CD4-positive, alpha-beta T cell (primary cell): ENCODE results near the gene ELOVL1. TPM values are rescaled to one million over a fixed set of nuclear protein-coding genes. Genes with fewer than 3 reads are reported as not detected.

Source experiments
- ATAC-seq: fragments of 200-7000 bp; cut with Tn5 transposase; one replicate; pipeline ENCODE4 v1.10.0; 2022; ENCODE audit warnings: mild to moderate bottlenecking; ENCODE audit not compliant: poor library complexity
- CTCF ChIA-PET: fragments of 350-600 bp; sonication (Branson Sonifier 250); formaldehyde crosslinking; loops from one replicate; lab custom pipeline; 2021; ENCODE audit warnings: antibody characterized with exemption, inconsistent platforms; lab: Charles Lee
- POLR2A ChIA-PET: fragments of 350-600 bp; sonication (Branson Sonifier 250); formaldehyde crosslinking; loops from one replicate; lab custom pipeline; 2021; ENCODE audit warnings: antibody characterized with exemption, inconsistent platforms; lab: Charles Lee
- DNase-seq, 14 experiments: peaks; one replicate each; pipeline ENCODE4 v3.0.0-alpha.2; 2013 to 2020; ENCODE audit warnings: mixed read lengths in 2 of 14
- H3K27ac ChIP-seq, 2 donors: one replicate each; pipeline versions ENCODE4 v1.5.1 to v1.7.0; 2013; ENCODE audit warnings: low read length in 2 of 2, low read depth in 1 of 2, mild to moderate bottlenecking in 1 of 2
- H3K27me3 ChIP-seq, 2 experiments: 1 replicate in 1 of 2; 2 replicates in 1 of 2; pipeline versions ENCODE4 v1.6.1 to v1.7.0; 2013; ENCODE audit warnings: low read length in 2 of 2, control low read depth in 1 of 2, mild to moderate bottlenecking in 1 of 2, moderate library complexity in 1 of 2; ENCODE audit not compliant: insufficient read depth in 2 of 2, control insufficient read depth in 1 of 2
- H3K36me3 ChIP-seq: one replicate; pipeline ENCODE4 v1.6.1; 2013; ENCODE audit warnings: low read length, control low read depth; ENCODE audit not compliant: insufficient read depth
- H3K4me1 ChIP-seq: one replicate; pipeline ENCODE4 v1.6.1; 2013; ENCODE audit warnings: low read length, control low read depth; ENCODE audit not compliant: insufficient read depth
- H3K4me3 ChIP-seq: one replicate; pipeline ENCODE4 v1.5.1; 2013; ENCODE audit warnings: mild to moderate bottlenecking, low read length, moderate library complexity
- H3K9me3 ChIP-seq, 2 experiments: 1 replicate in 1 of 2; 2 replicates in 1 of 2; pipeline versions ENCODE4 v1.6.1 to v1.7.0; 2013; ENCODE audit warnings: low read length in 2 of 2, mild to moderate bottlenecking in 2 of 2, control low read depth in 1 of 2, moderate library complexity in 1 of 2; ENCODE audit not compliant: control insufficient read depth in 1 of 2, insufficient read depth in 1 of 2
- H3K27ac Mint-ChIP-seq: one replicate; pipeline ENCODE4 v1.8.0; 2020; ENCODE audit warnings: mixed read lengths
- H3K27me3 Mint-ChIP-seq: one replicate; pipeline ENCODE4 v1.8.0; 2021; ENCODE audit warnings: mixed read lengths
- H3K36me3 Mint-ChIP-seq: one replicate; pipeline ENCODE4 v1.8.0; 2021; ENCODE audit warnings: low read depth, mixed read lengths
- H3K4me1 Mint-ChIP-seq: one replicate; pipeline ENCODE4 v1.8.0; 2021; ENCODE audit warnings: low read depth, mixed read lengths
- H3K4me3 Mint-ChIP-seq: one replicate; pipeline ENCODE4 v1.8.0; 2020; ENCODE audit warnings: mild to moderate bottlenecking, mixed read lengths
- H3K9me3 Mint-ChIP-seq: one replicate; pipeline ENCODE4 v1.8.0; 2020; ENCODE audit warnings: mixed read lengths
- intact Hi-C, 2 experiments: fragments of 100-400 bp; cut with DNase I in 1 of 2; cut with micrococcal nuclease in 1 of 2; formaldehyde crosslinking; loops; one replicate each; pipeline versions ENCODE4 v1.15.1 to v1.9.0; 2023 to 2025; cut with DNase I, micrococcal nuclease
- total RNA-seq, 174 experiments: library from RNA in 2 of 174; stranded (reverse) in 2 of 174; gene quantifications; one replicate each; pipeline ENCODE4 v1.2.3 and lab custom pipeline; 2021 to 2026
- TF ChIP-seq, protein P1 (sequence below): fragments of 200-600 bp; IDR thresholded peaks from one replicate; pipeline ENCODE4 v1.8.0; 2022; ENCODE audit warnings: antibody characterized with exemption, mild to moderate bottlenecking

ELOVL1 gene
- total RNA-seq, 2 experiments from 2014 or later = 28.7 to 31.2 TPM

DNA sequence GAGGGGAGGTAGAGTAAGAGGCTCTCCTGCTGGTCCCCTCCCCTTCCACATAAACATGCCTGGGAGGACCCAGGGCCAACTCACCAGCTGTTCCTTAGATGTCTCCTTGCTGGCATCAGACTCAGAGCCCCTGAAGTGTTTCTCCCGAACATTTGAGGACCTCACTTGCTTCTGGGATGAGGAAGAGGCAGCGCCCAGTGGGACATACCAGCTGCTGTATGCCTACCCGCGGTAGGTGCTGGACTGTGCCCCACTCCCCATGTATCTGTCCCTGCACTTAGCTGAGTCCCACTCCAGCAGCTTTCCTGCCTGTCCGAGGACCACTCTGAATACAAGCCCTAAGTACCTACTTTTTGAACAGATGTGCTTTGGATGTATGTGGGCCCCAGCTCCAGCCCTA lies 29.8 kb downstream of the ELOVL1 start:
- Histone ChIP-seq H3K27ac (no peak overlapping the region), H3K4me3 (no peak overlapping the region), H3K9me3 (no peaks in the 10 kb centered on the region), H3K36me3 (no peaks in the 10 kb centered on the region), H3K27me3 (no peaks in the 10 kb centered on the region), H3K4me1 (no peaks in the 10 kb centered on the region)
- DNase-seq (no peak), ATAC-seq (no peak)
- intact Hi-C loops = no loop called here
- no peak overlapping the region for H3K27ac Mint-ChIP-seq
- TF ChIP-seq, protein P1, sequence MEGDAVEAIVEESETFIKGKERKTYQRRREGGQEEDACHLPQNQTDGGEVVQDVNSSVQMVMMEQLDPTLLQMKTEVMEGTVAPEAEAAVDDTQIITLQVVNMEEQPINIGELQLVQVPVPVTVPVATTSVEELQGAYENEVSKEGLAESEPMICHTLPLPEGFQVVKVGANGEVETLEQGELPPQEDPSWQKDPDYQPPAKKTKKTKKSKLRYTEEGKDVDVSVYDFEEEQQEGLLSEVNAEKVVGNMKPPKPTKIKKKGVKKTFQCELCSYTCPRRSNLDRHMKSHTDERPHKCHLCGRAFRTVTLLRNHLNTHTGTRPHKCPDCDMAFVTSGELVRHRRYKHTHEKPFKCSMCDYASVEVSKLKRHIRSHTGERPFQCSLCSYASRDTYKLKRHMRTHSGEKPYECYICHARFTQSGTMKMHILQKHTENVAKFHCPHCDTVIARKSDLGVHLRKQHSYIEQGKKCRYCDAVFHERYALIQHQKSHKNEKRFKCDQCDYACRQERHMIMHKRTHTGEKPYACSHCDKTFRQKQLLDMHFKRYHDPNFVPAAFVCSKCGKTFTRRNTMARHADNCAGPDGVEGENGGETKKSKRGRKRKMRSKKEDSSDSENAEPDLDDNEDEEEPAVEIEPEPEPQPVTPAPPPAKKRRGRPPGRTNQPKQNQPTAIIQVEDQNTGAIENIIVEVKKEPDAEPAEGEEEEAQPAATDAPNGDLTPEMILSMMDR = no peak
- no peaks in the 10 kb centered on the region for H3K9me3 Mint-ChIP-seq
- H3K4me1 Mint-ChIP-seq = no peaks in the 10 kb centered on the region
- ChIA-PET POLR2A (interaction anchor here (1.1 kb wide), 1 partner anchor 9 kb away, joined by 3 read pairs; no protein-coding TSS in a partner anchor), CTCF (no interaction called here)
- H3K4me3 Mint-ChIP-seq = no peak overlapping the region
- no peaks in the 10 kb centered on the region for H3K27me3 Mint-ChIP-seq
- no peaks in the 10 kb centered on the region for H3K36me3 Mint-ChIP-seq

DNA sequence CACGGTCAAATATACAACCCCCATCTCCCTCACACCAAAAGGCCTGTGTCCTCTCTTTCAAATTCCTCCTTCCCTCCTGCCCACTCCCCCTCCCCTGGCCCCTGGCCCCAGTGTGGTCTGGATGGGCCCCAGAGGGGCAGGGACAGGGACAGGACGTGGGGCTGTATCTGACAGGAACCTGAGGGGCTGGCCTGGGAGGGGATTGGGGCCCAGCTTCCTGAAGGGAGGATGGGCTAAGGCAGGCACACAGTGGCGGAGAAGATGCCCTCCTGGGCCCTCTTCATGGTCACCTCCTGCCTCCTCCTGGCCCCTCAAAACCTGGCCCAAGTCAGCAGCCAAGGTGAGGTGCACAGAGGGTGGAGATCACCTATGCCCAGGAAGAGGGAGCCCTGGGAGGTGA lies 30.2 kb downstream of the ELOVL1 start, which contains the start of gene MPL:
Gene MPL (plus strand): TSS at position 231 of the 400 bp plus-strand sequence. CDS start 31 bp downstream, at position 262.
- Histone ChIP-seq H3K4me1 (no peaks in the 10 kb centered on the region), H3K9me3 (no peaks in the 10 kb centered on the region), H3K27me3 (no peaks in the 10 kb centered on the region), H3K27ac (no peak within 1 kb of the TSS), H3K4me3 (no peak within 1 kb of the TSS), H3K36me3 (no peaks in the 10 kb centered on the region)
- DNase-seq = no peak
- TF ChIP-seq, protein P1 = no peak
- no peak for ATAC-seq
- POLR2A ChIA-PET = interaction anchor here (1.1 kb wide), 1 partner anchor 10 kb away, joined by 3 read pairs; no protein-coding TSS in a partner anchor
- H3K36me3 Mint-ChIP-seq = no peaks in the 10 kb centered on the region
- no peaks in the 10 kb centered on the region for H3K9me3 Mint-ChIP-seq
- H3K4me3 Mint-ChIP-seq = no peak within 1 kb of the TSS
- CTCF ChIA-PET = no interaction called here
- H3K4me1 Mint-ChIP-seq = no peaks in the 10 kb centered on the region
- no peak within 1 kb of the TSS for H3K27ac Mint-ChIP-seq
- intact Hi-C loops = no loop called here
- H3K27me3 Mint-ChIP-seq = no peaks in the 10 kb centered on the region

DNA sequence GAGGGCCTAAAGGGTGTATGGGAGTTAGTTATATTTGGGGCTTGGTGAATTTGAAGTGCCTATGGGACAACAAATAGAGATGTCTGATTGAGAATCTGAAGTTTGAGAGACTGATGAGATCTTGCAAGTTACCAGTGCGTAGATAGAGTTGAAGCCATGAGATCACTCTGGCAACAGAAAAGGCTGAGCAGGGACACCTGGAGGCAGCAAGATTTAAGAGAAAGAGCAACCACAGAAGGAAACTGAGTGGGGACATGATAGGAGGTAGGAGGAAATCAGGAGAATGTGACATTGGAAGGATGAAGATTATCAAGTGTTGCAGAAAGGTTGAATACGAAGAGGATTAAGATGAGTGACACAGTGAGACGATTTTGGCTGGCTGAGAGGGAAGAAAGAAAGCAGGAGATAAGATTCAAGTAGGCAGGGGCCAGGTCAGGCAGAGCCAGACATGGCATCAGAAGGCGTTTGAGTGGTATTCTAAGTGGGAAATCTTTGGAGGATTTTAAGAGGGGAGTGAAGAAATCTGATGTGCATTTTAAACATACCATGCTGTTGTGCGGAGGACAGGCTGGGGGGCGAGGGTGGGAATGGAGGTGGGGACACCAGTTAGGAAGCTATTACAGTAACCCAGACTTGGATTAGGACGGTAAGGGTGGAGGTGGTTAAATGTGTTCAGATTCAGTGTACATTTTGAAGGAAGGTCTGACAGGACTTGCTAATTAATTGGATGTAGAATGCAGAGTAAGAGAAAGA lies 33.2 kb downstream of the ELOVL1 start:
- no peak overlapping the region for H3K4me3 ChIP-seq
- Mint-ChIP-seq H3K4me3 (no peak overlapping the region), H3K27me3 (no peaks in the 10 kb centered on the region), H3K4me1 (peaks cover 13% of the 10 kb centered on the region), H3K36me3 (no peaks in the 10 kb centered on the region), H3K27ac (no peak overlapping the region), H3K9me3 (no peaks in the 10 kb centered on the region)
- intact Hi-C loops = no loop called here
- DNase-seq (no peak), ATAC-seq (no peak)
- H3K9me3 ChIP-seq = no peaks in the 10 kb centered on the region
- H3K36me3 ChIP-seq = no peaks in the 10 kb centered on the region
- H3K27me3 ChIP-seq = no peaks in the 10 kb centered on the region
- H3K27ac ChIP-seq = no peak overlapping the region
- no peaks in the 10 kb centered on the region for H3K4me1 ChIP-seq
- CTCF ChIA-PET = no interaction called here
- POLR2A ChIA-PET = no interaction called here
- TF ChIP-seq, protein P1 = no peak
